ENCODE measurements around the gene MMP21.

The MMP21 gene

GRCh38 chr10:125762692-125763648, 12.7 kb downstream of the MMP21 start:
- no peak for DNase-seq

GRCh38 chr10:125761961-125762360, 13.7 kb downstream of the MMP21 start:
- DNase-seq: no peak

- no peak for DNase-seq
Observed at GRCh38 chr10:125757742-125758141, 17.9 kb downstream of the MMP21 start.

GRCh38 chr10:125756853-125757487, 18.7 kb downstream of the MMP21 start:
- no peak for DNase-seq

- DNase-seq: no peak
Observed at GRCh38 chr10:125756196-125756595, 19.4 kb downstream of the MMP21 start.

GRCh38 chr10:125747417-125747816, 28.2 kb downstream of the MMP21 start:
- DNase-seq: no peak

- DNase-seq: no peak
Observed at GRCh38 chr10:125744909-125745308, 30.7 kb downstream of the MMP21 start.

GRCh38 chr10:125742465-125742864, 33.2 kb downstream of the MMP21 start:
- no peak for DNase-seq

- no peak for DNase-seq
Observed at GRCh38 chr10:125739994-125740679, 35.5 kb downstream of the MMP21 start.

GRCh38 chr10:125738206-125738605, 37.4 kb downstream of the MMP21 start:
- no peak for DNase-seq

- no peak for DNase-seq
Observed at GRCh38 chr10:125734823-125735222, 40.8 kb downstream of the MMP21 start.

- DNase-seq: no peak
Observed at GRCh38 chr10:125734148-125734547, 41.5 kb downstream of the MMP21 start.

GRCh38 chr10:125727436-125727835, 48.2 kb downstream of the MMP21 start:
- no peak for DNase-seq

GRCh38 chr10:125726914-125727313, 48.7 kb downstream of the MMP21 start:
- no peak for DNase-seq

GRCh38 chr10:125722811-125723210, 52.8 kb downstream of the MMP21 start:
- no peak for DNase-seq

GRCh38 chr10:125721035-125721434, 54.6 kb downstream of the MMP21 start:
- DNase-seq: no peak

- DNase-seq: no peak
Observed at GRCh38 chr10:125720002-125720382, 55.6 kb downstream of the MMP21 start.

GRCh38 chr10:125719173-125720001, 56.2 kb downstream of the MMP21 start, which contains the start of gene EDRF1:
TSS of gene EDRF1 (plus strand) at chr10:125719709. CDS start at chr10:125719808, 99 bp downstream.
- DNase-seq: peak; percentile 97

Measured in GF-D8 (cell line).